GM18873 (cell line): ENCODE results near the gene ZNF90.
"Not testable (repeated sequence)": the region's sequence is repeated elsewhere in the genome, so short reads cannot be mapped to it uniquely, and the experiment has no call there.

ENCODE experiments used
- ATAC-seq: cut with Tn5 transposase; IDR thresholded peaks from one replicate; pipeline ENCODE4 v1.9.1; 2021; ENCODE audit warnings: mild to moderate bottlenecking, moderate library complexity, moderate number of reproducible peaks; ENCODE audit not compliant: unreplicated experiment, low FRiP score

ZNF90 gene

DNA sequence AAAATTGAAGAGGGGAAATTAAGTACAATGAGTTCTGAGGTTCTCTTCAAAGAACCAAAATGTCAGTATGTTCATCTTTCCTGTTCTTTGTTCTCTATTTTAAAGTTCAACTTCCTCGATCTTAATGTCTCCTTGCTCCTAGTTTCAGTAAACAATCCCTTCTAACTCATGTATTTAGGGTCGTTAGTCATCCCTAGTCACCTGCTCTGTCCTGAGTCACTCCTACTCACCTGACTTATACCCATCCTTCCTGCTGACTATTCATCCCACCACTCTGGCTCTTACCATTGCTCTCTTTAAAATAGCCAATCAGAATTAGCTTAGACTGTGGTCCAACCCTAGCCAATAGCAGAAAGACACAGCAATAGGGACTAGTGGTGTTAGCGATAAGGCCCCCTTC is 24.3 kb downstream of the ZNF90 start:
- ATAC-seq: no peak

DNA sequence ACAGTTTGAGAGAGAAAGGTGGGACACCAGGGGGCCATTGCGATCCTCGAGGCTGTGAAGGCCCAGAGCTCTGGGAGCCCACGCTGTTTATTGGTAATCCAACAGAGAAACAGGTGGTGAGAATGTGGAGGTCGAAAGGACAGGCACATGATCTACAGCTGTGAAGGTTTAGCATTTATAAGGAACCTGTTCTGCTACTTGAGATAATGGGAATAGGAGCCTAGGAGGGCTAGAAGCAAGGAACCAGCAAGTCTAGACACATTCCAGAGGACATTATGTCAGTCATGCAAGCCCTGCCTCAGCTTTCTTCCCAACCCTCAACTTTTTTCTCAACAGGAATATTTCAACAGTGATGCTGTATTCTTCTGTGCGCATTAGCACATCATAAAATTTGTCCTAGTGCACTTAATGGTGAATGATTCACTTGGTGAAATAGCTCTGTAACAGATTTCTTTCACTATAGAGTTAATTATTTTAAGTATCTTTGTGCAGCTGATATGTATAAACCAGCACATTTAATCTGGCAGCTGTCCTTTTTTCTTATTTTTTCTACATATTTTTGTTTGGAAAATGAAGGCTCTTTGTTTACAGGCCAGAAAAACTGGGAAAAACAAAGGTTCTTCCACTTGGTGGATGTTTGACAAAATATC is 25.4 kb downstream of the ZNF90 start:
- ATAC-seq: no peak

DNA sequence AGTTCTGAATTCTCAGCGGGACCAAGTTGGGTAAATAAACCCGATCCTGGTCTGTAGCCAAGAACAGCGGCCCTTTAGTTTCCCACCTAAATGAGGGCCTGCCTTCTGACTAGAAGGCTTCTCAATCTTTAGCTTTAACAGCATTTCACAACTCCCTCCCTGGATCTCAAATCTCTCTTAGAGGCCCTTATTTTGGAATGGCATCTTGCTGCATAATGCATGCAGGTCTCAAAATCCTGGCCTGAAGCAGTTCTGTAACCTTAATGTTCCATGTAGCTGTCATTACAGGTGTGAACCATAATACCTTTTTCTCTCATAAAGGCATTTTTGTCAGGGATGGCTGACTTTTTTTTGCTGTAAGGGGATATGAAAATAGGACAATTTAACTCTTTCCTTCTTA is 29.5 kb downstream of the ZNF90 start:
- no peak for ATAC-seq

DNA sequence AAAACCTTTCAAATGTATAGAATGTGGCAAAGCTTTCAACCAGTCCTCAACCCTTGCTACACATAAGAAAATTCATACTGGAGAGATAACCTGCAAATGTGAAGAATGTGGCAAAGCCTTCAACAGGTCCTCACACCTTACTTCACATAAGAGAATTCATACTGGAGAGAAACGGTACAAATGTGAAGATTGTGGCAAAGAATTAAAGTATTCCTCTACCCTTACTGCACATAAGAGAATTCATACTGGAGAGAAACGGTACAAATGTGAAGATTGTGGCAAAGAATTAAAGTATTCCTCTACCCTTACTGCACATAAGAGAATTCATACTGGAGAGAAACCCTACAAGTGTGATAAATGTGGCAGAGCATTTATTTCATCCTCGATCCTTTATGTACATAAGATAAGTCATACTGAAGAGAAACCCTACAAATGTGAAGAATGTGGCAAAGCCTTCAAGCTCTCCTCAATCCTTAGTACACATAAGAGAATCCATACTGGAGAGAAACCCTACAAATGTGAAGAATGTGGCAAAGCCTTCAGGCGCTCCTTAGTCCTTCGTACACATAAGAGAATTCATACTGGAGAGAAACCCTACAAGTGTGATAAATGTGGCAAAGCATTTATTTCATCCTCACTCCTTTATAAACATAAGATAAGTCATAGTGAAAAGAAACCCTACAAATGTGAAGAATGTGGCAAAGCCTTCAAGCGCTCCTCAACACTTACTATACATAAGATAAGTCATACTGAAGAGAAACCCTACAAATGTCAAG is 40.5 kb downstream of the ZNF90 start:
- not testable (repeated sequence) for ATAC-seq

DNA sequence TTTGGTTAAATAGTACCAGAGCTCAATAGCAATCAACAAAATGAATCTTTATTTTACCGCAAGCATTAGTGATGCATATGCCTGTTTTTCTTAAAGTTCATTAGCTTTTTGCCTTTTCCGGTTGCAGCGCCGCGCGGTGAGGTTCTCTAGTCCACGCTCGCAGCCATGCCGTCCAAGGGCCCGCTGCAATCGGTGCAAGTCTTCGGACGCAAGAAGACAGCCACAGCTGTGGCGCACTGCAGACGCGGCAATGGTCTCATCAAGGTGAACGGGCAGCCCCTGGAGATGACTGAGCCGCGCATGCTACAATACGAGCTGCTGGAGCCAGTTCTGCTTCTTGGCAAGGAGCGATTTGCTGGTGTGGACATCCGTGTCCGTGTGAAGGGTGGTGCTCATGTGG is 47.1 kb downstream of the ZNF90 start:
- ATAC-seq: no peak

DNA sequence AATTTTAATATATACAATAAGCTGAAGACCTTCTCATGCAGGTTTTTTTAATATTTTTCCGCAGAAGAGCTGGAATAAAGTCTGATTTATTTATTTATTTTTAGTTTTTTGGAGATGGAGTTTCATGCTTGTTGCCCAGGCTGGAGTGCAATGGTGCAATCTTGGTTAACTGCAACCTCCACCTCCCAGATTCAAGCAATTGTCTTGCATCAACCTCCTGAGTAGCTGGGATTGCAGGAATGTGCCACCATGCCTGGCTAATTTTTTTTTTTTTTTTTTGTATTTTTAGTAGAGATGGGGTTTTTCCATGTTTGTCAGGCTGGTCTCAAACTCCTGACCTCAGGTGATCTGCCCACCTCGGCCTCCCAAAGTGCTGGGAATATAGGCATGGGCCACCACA is 55.1 kb downstream of the ZNF90 start:
- not testable (repeated sequence) for ATAC-seq

DNA sequence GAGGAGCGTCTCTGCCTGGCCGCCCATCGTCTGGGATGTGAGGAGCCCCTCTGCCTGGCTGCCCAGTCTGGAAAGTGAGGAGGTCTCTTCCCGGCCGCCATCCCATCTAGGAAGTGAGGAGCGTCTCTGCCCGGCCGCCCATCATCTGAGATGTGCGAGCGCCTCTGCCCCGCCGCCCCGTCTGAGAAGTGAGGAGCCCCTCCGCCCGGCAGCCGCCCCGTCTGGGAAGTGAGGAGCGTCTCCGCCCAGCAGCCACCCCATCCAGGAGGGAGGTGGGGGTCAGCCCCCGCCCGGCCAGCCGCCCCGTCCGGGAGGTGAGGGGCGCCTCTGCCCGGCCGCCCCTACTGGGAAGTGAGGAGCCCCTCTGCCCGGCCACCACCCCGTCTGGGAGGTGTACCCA is 59.9 kb downstream of the ZNF90 start:
- not testable (repeated sequence) for ATAC-seq

DNA sequence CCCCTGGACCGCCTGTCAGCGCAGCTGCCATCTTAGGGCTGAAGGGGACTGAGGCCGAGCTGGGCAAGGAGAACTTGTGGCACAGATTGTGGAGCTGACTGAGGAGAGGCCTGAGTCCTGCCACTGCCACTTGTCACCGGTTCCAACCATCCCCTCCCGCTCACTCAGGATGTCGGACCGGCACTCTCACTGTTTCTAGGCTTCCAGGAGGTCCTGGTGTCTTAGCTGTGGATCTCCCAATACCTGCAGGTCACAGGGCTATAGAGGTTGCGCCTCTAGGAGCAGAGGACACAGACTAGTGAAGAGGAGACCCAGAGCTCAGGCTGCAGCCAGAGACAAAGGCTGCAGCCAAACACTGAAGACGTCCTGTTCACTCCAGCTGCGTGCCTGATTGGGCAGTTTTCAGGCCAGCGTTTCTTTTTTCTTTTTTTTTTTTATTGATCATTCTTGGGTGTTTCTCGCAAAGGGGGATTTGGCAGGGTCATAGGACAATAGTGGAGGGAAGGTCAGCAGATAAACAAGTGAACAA is 73.9 kb downstream of the ZNF90 start:
- ATAC-seq: no peak

DNA sequence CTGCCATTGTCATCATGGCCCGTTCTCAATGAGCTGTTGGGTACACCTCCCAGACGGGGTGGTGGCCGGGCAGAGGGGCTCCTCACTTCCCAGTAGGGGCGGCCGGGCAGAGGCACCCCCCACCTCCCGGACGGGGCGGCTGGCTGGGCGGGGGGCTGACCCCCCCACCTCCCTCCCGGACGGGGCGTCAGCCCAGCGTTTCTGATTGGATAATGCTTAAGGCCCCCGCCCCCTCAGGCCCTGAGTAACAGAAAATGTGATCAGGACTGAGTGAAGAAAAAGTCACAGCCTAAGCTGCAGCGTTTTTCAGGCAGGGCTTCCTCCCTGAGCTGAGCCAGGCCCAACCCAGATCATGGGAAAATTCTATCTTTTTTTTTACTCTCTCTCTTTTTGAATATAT is 74.7 kb downstream of the ZNF90 start:
- not testable (repeated sequence) for ATAC-seq

DNA sequence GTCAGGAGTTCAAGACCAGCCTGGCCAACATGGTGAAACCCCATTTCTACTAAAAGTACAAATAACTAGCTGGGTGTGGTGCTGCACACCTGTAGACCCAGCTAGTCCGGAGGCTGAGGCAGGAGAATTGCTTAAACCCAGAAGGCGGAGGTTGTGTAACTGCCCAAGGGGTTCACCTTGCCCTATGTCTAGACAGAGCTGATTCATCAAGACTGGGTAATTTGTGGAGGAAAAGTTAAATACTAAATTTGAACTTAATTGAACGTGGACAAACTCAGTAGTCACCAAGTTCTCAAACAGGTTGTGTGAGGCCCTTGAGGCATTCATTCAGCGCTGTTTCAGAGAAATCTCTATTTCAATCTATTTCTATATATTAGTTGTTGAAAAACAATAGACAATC is 75.5 kb downstream of the ZNF90 start:
- no peak for ATAC-seq

DNA sequence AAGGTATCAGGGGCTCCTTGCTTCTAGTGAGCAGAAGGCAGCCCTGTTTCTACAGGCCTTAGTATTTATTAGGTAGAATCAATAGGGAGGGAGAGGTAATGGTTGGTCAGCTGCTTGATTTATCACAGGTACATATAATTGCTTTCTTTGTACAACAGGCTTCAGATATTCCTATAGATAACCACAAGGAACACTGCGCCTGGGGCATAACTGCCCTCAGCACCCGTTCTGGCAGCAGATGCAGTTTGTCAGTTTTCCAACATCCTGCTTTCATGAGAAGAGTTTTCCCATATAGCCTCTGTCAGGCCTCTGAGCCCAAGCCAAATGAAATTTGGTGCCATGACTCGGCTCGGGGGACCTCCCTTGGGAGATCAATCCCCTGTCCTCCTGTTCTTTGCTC is 76.8 kb downstream of the ZNF90 start:
- ATAC-seq: no peak

DNA sequence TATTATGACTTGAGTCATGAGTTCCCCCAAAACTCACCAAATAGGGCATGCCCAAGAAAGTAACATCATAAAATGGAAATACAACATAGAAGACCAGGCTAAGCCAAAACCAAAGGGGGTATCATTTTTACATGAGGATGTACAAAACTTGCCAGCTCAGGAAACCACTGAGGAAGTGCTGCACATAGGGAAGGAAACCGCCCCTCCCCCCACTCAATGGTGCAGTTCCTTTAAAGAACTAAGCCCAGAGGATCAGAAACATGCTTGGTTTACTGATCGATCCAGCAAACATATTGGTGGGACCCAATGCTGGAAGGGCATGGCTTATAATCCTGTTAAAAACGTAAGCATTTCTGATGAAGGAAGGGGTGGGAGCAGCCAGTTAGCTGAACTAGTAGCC is 85.0 kb downstream of the ZNF90 start:
- ATAC-seq: no peak

DNA sequence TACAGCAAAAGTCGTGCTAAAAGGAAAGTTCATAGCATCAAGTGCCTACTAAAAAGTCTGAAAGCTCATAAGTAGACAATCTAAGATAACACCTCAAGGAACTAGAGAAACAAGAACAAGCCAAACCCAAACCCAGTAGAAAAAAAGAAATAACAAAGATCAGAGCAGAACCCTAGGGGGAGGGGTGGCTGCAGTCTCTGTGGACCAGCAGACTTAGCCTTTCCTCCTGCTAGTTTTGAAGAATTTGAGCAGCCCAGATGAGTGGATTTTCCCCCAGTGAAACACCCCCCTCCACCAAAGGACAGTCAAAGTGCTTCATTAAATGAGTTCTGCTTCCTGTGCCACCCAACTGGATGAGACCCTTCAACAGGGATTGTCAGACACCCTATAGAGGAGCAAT is 86.7 kb downstream of the ZNF90 start:
- ATAC-seq: no peak

DNA sequence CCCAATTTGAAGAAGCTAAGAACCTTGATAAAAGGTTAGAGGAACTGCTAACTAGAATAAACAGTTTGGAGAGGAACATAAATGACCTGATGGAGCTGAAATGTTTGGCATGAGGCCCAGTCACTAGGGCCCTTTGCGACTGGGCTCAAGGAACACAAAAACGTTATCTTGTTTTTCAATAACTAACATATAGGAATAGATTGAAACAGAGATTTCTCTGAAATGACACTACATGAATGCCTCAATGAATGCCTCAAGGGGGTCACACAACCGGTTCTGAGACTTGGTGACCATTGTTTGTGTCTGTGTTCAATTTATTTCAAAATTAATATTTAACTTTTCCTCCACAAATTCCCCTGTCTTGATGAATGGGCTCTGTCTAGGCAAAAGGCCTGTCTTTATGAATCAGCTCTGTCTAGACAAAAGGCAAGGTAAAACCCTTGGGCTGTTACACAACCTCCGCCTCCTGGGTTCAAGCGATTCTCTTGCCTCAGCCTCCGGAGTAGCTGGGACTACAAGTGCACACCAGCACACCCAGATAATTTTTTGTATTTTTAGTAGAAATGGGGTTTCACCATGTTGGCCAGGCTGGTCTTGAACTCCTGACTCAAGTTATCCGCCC is 88.3 kb downstream of the ZNF90 start:
- no peak for ATAC-seq

DNA sequence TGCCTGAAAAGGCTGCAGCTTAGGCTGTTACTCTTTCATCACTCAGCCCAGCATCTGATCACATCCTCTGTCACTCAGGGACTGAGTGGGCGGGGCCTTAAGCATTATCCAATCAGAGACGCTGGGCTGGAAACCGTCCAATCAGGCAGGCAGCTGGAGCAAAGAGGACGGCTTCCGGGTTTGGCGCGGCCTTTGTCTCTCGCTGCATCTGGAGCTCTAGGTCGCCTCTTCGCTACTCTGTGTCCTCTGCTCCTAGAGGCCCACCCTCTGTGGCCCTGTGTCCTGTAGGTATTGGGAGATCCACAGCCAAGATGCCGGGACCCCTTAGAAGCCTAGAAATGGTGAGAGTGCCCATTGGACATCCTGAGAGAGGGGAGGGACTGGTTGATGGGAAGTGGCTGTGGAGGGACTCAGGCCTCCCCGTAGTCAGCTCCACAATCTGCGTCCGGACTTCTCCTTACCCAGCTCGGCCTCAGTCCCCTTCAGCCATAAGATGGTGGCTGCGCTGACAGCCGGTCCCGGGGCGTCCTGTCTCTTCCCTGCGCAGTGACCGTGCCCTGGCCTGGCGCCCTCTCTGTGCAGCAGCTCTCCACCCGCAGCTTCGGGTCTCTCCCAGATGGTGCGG is 89.3 kb downstream of the ZNF90 start, which contains the start of gene ZNF486:
Gene ZNF486 (plus strand): TSS at position 195 of the 625 bp plus-strand sequence. CDS start 117 bp downstream, at position 312.
- ATAC-seq: peak; percentile 72

DNA sequence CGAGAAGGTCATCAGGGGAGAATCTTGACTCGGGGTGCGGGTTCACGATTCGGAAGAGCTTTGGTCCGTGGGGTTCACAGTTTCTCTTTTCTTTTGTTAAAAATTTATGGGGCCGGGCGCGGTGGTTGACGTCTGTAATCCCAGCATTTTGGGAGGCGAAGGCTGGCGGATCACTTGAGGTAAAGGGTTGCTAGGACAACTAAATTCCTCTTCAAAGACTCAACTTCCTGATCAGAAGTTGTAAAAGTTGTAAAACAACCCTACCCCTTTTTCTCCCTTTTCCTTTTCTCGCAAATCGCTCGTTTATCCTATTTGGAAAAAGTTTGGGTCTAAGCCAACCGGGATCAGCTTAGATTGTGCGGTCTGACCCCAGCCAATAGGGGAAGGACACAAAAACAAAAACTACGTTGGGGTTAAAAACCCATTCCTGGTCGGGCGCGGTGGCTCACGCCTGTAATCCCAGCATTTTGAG is 89.9 kb downstream of the ZNF90 start:
- no peak for ATAC-seq
